GM19099 (cell line): Measurements from ENCODE around the gene PAOX.

Source experiments
- POLR2A ChIP-seq: IDR thresholded peaks from 3 replicates; pipeline ENCODE4 v1.6.1; 2011; ENCODE audit warnings: low read depth; ENCODE audit not compliant: insufficient read length; ENCODE audit errors: extremely low read depth

Gene PAOX

GRCh38 chr10:133388973-133389818, 10.1 kb downstream of the PAOX start:
- peak; percentile 59 for TF ChIP-seq POLR2A

GRCh38 chr10:133390597-133391248, 11.7 kb downstream of the PAOX start:
- TF ChIP-seq POLR2A = peak; percentile 0

- TF ChIP-seq POLR2A = no peak
Measured at GRCh38 chr10:133391249-133391635, 12.2 kb downstream of the PAOX start.

GRCh38 chr10:133391761-133392518, 12.9 kb downstream of the PAOX start:
- TF ChIP-seq POLR2A = no peak

- TF ChIP-seq POLR2A = no peak
Measured at GRCh38 chr10:133393401-133394063, 14.5 kb downstream of the PAOX start.

GRCh38 chr10:133394064-133394663, 15.1 kb downstream of the PAOX start, which contains the start of gene MTG1:
MTG1 (plus strand) TSS chr10:133394157; CDS start chr10:133394221, 64 bp downstream.
- TF ChIP-seq POLR2A = peak; percentile 86

- no peak for TF ChIP-seq POLR2A
Measured at GRCh38 chr10:133394801-133395221, 15.7 kb downstream of the PAOX start.

- no peak for TF ChIP-seq POLR2A
Measured at GRCh38 chr10:133396035-133396624, 17.1 kb downstream of the PAOX start.

GRCh38 chr10:133397938-133398337, 18.9 kb downstream of the PAOX start:
- TF ChIP-seq POLR2A = no peak

- TF ChIP-seq POLR2A = no peak
Measured at GRCh38 chr10:133399123-133399601, 20.1 kb downstream of the PAOX start.

- TF ChIP-seq POLR2A = no peak
Measured at GRCh38 chr10:133400624-133401424, 21.8 kb downstream of the PAOX start.

- no peak for TF ChIP-seq POLR2A
Measured at GRCh38 chr10:133401500-133401899, 22.4 kb downstream of the PAOX start.
